GM19193 (cell line): ENCODE data around the gene GPRC5D.

ENCODE experiments used
- POLR2A ChIP-seq: IDR thresholded peaks from 4 replicates; pipeline ENCODE4 v1.6.1; 2011; ENCODE audit not compliant: insufficient read depth, insufficient read length; ENCODE audit errors: extremely low read depth

Gene GPRC5D

DNA sequence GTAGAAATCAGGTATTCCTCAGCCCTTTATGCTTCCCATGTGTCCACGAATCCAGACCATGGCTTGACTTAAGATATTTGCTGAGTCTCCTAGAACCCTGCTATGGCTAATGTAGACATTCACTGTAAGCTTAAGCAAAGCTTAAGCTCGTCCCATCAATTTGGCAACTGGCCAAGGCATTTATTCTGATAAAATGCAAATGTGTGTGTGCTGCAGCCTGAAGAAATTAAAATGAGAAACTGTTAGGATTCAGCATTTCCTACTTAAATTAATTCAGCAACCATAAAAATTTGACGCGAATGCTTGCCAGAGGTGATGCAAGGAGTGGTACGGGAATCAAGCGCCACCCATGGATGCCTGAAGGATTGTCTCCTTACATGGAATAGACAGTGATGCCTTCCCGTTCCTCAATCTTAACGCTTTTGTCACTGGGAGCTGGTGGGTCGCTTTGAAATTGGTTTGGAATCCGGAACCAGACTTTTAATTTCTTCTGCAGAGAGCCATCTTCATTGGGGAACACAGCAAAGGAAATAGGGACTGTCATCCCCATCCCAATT, 34.9 kb upstream of the GPRC5D start:
- TF ChIP-seq POLR2A = no peak

DNA sequence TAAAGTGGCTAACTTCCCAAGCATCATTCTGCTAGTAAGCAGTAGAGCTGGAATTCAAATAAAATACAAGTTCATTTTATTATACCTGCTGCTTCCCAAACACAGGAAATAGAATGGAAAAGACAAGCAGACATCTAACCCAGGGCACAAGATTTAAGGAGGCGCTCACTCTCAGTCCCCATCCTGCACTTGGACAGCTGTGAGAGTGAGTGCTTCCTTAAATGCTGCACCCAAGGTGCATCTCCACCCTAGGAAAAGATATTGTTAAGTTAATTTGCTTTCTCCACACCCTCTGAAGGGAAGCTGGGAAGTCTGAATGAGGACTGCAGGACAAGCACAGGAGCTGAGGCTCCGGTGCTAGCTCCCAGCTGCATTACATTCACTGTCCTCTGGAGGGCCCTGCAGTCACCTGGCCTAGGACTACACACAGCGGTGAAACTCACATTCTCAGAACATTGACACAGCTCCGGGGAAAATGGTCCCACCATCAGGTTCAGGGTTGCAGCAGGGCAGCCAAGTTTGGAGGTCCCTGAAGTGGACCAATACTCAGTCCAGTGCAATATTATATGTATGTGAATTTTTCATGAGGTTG, 33.9 kb upstream of the GPRC5D start:
- TF ChIP-seq POLR2A = no peak

DNA sequence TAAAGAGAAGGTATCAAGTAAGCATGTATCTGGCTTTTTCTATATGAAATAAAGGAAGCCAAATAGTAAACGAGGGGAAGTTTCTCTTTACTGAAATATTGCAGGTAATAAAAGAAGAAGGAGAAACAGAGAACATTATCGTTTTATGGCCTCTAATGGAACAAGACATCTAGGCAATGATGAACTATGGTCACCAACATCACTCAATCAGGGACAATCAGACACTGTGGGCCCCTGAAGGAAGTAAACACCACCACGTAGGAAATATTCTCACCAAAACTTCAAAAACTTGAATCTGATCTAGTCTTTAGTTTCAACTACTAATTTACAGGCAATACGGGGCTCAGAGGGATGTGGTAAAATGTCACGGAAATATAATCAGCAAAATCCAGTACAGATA, 32.2 kb upstream of the GPRC5D start:
- no peak for TF ChIP-seq POLR2A

DNA sequence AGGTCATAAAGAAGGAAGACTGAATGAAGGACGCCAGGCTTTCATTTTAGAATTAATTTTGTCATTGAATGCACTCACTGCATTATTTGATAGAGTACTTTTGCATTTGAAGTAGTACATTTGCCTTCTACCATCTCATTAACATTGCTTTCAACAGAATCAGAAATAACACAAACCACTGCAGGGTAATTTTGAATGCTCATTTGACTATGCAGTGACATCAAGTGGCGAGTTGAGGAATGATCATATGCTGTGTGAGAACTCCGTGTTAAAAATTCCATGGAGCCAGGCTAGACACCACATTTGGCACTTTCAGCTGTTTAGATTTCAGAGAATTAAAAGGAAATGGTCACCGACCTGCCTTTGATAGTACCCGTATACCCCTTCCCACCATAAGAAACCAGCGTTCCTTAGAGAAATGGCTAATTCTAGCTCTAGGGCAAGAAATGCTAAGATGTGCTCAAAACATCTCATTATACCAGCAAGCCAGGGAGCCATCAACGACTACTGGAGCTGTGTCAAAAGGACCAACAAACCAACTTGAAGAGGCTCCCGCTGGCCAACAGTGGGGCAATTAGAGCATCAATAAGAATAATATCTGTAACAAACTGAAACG, 31.6 kb upstream of the GPRC5D start:
- no peak for TF ChIP-seq POLR2A

DNA sequence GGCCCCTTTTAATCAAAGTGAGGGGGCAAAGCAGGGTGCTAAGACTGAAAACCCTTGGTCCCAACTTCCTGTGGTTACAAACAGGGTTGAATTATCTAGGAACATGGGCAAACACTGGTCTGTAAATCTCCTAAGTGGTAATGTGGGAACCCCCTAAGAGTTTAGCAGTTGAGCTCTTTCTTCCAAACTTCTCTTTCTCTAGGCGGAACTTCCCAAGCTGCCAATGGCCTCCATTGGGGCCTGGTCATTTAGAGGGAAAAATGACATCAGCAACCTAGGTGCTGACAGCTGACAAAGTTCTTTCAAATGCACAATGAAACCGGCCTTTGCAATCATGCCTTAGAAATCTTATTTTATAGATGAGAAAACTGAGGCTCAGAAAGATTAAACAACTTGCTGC, 30.4 kb upstream of the GPRC5D start:
- TF ChIP-seq POLR2A = no peak

GRCh38 chr12:12979731-12980259, 27.8 kb upstream of the GPRC5D start:
- no peak for TF ChIP-seq POLR2A

DNA sequence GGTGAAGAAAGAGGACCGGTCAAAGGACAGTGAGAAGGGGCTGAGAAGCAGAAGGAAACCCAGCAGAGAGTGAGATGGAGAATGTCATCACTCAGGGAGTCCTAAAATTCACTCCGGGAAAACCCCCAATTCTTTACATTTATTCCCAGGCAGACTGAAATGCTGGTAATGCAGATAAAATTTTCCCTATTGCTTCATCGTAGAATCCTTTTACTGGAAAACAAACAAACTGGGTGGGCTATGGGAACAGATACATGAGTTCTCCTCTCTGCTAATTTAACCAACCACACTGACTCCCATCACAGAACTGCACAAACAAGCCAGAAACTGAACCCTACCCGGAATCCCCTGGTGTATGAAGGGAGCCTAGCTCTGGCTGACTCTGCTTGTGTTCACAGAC, 27.2 kb upstream of the GPRC5D start:
- TF ChIP-seq POLR2A = no peak

DNA sequence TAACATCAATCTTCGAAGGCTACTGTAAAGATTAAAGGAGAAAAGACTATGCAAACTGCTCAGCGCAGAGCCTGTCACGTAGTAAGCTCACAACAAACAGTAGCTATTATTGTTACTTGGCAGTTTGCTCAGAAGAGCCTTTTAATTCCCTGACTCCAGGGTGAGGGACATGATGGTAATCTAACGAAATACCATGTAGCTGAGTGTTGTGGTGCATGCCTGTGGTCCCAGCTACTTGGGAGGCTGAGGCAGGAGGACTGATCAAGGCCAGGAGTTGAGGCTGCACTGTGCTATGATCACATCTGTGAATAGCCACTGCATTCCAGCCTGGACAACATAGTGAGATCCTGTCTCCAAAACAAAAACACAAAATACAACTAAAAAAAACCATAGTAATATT, 25.3 kb upstream of the GPRC5D start:
- TF ChIP-seq POLR2A = no peak

GRCh38 chr12:12976366-12976765, 24.4 kb upstream of the GPRC5D start:
- TF ChIP-seq POLR2A = no peak

- TF ChIP-seq POLR2A = no peak
Observed at GRCh38 chr12:12975322-12976077, 23.5 kb upstream of the GPRC5D start.

DNA sequence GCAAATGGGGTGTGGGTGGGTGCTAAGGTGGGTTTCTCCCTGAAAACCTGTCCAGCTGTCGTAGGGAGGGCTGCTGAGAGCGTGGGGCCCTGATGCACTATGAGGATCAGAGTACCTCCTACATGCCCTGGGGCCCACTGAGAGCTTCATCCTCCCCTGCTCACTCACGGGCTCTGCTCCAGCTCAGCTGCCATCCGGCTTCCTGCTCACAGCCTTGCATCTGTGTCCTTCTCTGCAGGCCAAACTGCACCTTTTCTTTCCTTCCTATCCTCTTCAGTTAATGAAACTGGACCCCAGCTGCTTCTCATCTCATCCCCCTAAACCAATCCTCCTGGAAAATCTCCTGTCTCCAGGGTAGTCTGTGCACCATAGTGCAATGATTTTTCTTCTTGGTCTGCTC, 22.2 kb upstream of the GPRC5D start:
- no peak for TF ChIP-seq POLR2A

DNA sequence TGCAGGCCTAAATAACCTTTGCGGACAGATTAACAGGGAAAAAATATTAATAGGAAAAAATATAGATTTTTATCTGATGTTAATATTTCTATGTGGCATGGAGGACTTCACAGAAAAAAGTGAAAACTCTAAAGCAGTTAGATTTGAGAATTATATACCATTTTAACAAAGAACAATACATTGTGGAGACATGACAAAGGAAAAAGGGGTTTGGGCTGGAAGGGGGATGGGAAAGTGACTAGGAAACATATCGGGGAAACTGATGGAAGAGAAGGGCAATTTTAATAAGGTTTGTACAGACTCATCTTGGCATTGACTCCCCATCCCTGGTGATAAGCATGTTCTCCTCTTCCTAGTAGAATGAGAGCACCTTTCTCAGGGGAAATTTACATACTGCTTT, 21.0 kb upstream of the GPRC5D start:
- TF ChIP-seq POLR2A = no peak

GRCh38 chr12:12965836-12966235, 13.9 kb upstream of the GPRC5D start:
- no peak for TF ChIP-seq POLR2A

GRCh38 chr12:12964255-12964654, 12.3 kb upstream of the GPRC5D start:
- TF ChIP-seq POLR2A = no peak

GRCh38 chr12:12960639-12961209, 8.8 kb upstream of the GPRC5D start:
- TF ChIP-seq POLR2A = no peak
